Esophagus muscularis mucosa (tissue), 4 donors: ENCODE measurements around the gene TFB1M. TPM values are rescaled to one million over a fixed set of nuclear protein-coding genes. Genes with fewer than 3 reads are reported as not detected.
A peak's percentile ranks its signal among the peaks of the same experiment; 100 is the strongest.

Source experiments
- DNase-seq: peaks from one replicate; pipeline ENCODE4 v3.0.0-alpha.2; 2017; ENCODE audit errors: extremely low spot score
- H3K27ac ChIP-seq, 4 donors: fragments of 200-600 bp; sonication (generic); replicated peaks in 1 of 4; 1 replicate in 3 of 4; 2 replicates in 1 of 4; pipeline ENCODE4 v1.5.1; 2016 to 2019; ENCODE audit warnings: mild to moderate bottlenecking in 1 of 4
- H3K27me3 ChIP-seq, 4 donors: fragments of 200-600 bp; sonication (generic); one replicate each; pipeline versions ENCODE4 v1.5.1 to v1.6.0; 2016 to 2019
- H3K36me3 ChIP-seq, 4 donors: fragments of 200-600 bp; sonication (generic); one replicate each; pipeline ENCODE4 v1.5.1; 2016 to 2019
- H3K4me1 ChIP-seq, 4 donors: fragments of 200-600 bp; sonication (generic); one replicate each; pipeline ENCODE4 v1.5.1; 2016 to 2019
- H3K4me3 ChIP-seq, 4 donors: fragments of 200-600 bp; sonication (generic); 1 replicate in 2 of 4; 2 replicates in 2 of 4; pipeline ENCODE4 v1.5.1; 2016 to 2019; ENCODE audit warnings: mild to moderate bottlenecking in 4 of 4, moderate library complexity in 1 of 4
- H3K9me3 ChIP-seq, 4 donors: fragments of 200-600 bp; sonication (generic); 1 replicate in 3 of 4; 2 replicates in 1 of 4; pipeline ENCODE4 v1.5.1; 2016 to 2019
- EP300 ChIP-seq: sonication (generic); formaldehyde crosslinking; IDR thresholded peaks from one replicate; pipeline ENCODE4 v1.6.1; 2017; ENCODE audit warnings: antibody characterized with exemption
- POLR2A ChIP-seq: fragments of 450-650 bp; IDR thresholded peaks from one replicate; pipeline ENCODE4 v1.6.1; 2017; ENCODE audit warnings: antibody characterized with exemption, moderate library complexity, mild to moderate bottlenecking, low read depth
- POLR2AphosphoS5 ChIP-seq, 2 donors: sonication (generic); formaldehyde crosslinking; IDR thresholded peaks; one replicate each; pipeline ENCODE4 v1.6.1; 2017; ENCODE audit warnings: antibody characterized with exemption in 2 of 2
- WGBS: methylation state at CpG from one replicate; pipeline ENCODE4 v1.1.5; 2018; 5-methylcytosine and 5-hydroxymethylcytosine counted together
- intact Hi-C: fragments of 100-400 bp; cut with DNase I; formaldehyde crosslinking; loops from one replicate; pipeline ENCODE4 v1.15.1; 2023
- total RNA-seq, 4 donors: library from RNA; depleted of rRNA; stranded (reverse); fragments of >200 nt; gene quantifications; one replicate each; pipeline versions ENCODE4 v1.1.0 to v1.2.1, GENCODE V29; 2016
- TF ChIP-seq, protein P1 (sequence below), 3 experiments: fragments of 200-600 bp in 2 of 3; fragments of 450-650 bp in 1 of 3; sonication (generic) in 2 of 3; IDR thresholded peaks; one replicate each; pipeline ENCODE4 v1.5.1; 2017 to 2019; ENCODE audit warnings: antibody characterized with exemption in 3 of 3, mild to moderate bottlenecking in 2 of 3, moderate library complexity in 1 of 3

Gene TFB1M
- total RNA-seq, 4 donors from 2014 or later: 6.5 to 15.4 (median 12.2) TPM

- Histone ChIP-seq H3K36me3 (no peaks in the 10 kb centered on the region), H3K27me3 (no peaks in the 10 kb centered on the region), H3K4me1 (no peaks in the 10 kb centered on the region), H3K9me3 (no peaks in the 10 kb centered on the region), H3K27ac (no peak overlapping the region), H3K4me3 (no peak overlapping the region)
- DNase-seq: no peak
- TF ChIP-seq, protein P1, sequence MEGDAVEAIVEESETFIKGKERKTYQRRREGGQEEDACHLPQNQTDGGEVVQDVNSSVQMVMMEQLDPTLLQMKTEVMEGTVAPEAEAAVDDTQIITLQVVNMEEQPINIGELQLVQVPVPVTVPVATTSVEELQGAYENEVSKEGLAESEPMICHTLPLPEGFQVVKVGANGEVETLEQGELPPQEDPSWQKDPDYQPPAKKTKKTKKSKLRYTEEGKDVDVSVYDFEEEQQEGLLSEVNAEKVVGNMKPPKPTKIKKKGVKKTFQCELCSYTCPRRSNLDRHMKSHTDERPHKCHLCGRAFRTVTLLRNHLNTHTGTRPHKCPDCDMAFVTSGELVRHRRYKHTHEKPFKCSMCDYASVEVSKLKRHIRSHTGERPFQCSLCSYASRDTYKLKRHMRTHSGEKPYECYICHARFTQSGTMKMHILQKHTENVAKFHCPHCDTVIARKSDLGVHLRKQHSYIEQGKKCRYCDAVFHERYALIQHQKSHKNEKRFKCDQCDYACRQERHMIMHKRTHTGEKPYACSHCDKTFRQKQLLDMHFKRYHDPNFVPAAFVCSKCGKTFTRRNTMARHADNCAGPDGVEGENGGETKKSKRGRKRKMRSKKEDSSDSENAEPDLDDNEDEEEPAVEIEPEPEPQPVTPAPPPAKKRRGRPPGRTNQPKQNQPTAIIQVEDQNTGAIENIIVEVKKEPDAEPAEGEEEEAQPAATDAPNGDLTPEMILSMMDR (IDR thresholded peaks at IDR 0.05): no peak
- TF ChIP-seq EP300 (no peak), POLR2AphosphoS5 (IDR thresholded peaks at IDR 0.05) (no peak), POLR2A (no peak)
- intact Hi-C loops: loop anchor here (10.0 kb wide), 1 partner anchor 167 kb away; no protein-coding TSS in a partner anchor
- 95% methylated on average over 6 of the region's 6 CpGs for WGBS
Observed at GRCh38 chr6:155328074-155328538, 13.8 kb upstream of the TFB1M start.

DNA sequence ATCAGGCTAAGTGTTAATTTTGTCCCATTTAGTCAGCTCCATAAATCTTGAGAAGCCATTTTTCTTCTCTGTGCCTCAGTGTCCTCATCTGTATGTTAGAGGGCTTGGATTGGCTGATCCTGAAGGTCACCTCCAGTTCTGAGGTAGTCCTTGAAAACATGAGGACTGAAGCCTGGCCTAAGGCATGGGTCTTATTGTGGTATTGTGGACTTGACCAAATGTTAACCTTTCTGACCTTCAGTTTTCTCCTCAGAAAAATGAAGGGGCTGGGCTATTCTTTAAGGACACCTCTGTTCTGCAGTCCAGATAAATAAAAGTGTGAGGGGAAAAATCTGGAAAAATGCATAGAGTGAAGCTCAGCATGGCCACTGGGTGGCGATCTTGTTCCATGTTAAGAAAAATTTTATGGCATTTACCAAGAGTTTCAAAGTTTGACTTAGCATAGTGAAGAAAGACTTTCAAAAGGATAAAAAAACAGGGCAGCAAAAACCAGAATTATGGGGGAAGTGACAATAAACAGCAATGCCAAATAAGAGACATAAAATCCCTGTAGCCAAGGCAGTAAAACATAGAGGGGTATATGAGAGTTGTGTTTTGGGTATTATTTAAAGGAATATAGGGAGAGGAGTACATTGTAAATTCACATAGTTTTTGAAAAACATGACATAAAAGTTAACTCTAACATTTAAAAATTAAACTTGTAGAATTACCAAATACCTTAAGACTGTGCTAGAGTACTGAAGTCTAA is 13.2 kb upstream of the TFB1M start:
- Histone ChIP-seq H3K4me1 (no peaks in the 10 kb centered on the region), H3K27me3 (no peaks in the 10 kb centered on the region), H3K9me3 (no peaks in the 10 kb centered on the region), H3K27ac (no peak overlapping the region), H3K36me3 (no peaks in the 10 kb centered on the region), H3K4me3 (no peak overlapping the region)
- intact Hi-C loops: loop anchor here (1.0 to 10.0 kb wide), 2 partner anchors 167 to 203 kb away; no protein-coding TSS in a partner anchor
- DNase-seq: no peak
- WGBS: 0% methylated on average over 1 of the region's 1 CpG
- no peak for TF ChIP-seq EP300
- TF ChIP-seq POLR2A: no peak
- TF ChIP-seq, protein P1 (IDR thresholded peaks at IDR 0.05): peak; percentile 82 to 87 (median 87)
- TF ChIP-seq POLR2AphosphoS5 (IDR thresholded peaks at IDR 0.05): no peak

DNA sequence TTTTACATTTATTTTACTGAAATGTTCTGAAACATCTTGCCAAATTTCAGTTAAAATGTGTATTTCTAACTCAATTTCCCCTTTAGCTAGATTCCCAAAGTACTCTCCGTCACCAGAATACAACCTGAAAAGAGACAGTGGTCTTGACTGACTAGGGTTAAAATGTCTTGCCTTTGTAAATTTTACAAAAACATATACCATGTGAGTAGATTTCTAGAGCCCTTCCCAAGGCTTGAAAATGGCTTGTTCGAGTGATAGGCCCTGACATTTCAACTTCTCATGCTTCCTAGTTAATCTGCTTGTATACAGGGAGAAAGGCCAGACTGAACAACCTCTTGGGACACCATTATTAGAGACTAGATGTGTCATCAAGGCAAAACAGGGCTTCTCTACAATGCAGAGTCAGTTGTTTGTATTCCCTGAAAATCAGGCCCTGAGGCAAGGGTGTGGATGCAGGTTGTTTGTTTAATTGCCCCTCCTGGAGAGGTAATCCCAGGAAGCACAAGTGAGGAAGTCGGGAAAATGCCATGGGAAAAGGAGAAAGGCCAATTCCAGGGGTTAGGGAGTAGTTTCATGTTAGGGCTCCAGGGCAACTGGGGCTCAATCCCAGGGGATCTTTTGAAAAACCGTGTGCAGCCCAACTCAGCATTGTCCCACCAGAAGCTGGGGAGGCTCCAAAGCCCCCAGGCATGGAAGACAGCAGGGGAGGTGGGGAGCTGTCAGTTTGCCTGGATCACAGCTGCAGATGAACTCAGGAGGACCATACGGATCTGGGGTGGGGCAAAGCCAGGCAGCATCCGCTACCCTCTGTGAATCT is 11.6 kb upstream of the TFB1M start:
- Histone ChIP-seq H3K27me3 (no peaks in the 10 kb centered on the region), H3K36me3 (no peaks in the 10 kb centered on the region), H3K4me3 (no peak overlapping the region), H3K27ac (no peak overlapping the region), H3K4me1 (no peaks in the 10 kb centered on the region), H3K9me3 (no peaks in the 10 kb centered on the region)
- no peak for DNase-seq
- 78% methylated on average over 6 of the region's 6 CpGs for WGBS
- no peak for TF ChIP-seq EP300
- no peak for TF ChIP-seq POLR2A
- TF ChIP-seq POLR2AphosphoS5 (IDR thresholded peaks at IDR 0.05): no peak
- TF ChIP-seq, protein P1 (IDR thresholded peaks at IDR 0.05): no peak
- intact Hi-C loops: loop anchor here (10.0 kb wide), 1 partner anchor 169 kb away; no protein-coding TSS in a partner anchor

GRCh38 chr6:155324993-155325392 is 10.7 kb upstream of the TFB1M start:
- intact Hi-C loops: loop anchor here (10.0 kb wide), 1 partner anchor 170 kb away; no protein-coding TSS in a partner anchor
- Histone ChIP-seq H3K27ac (no peak overlapping the region), H3K4me3 (no peak overlapping the region), H3K9me3 (no peaks in the 10 kb centered on the region), H3K36me3 (no peaks in the 10 kb centered on the region), H3K4me1 (no peaks in the 10 kb centered on the region), H3K27me3 (no peaks in the 10 kb centered on the region)
- no peak for DNase-seq
- TF ChIP-seq, protein P1 (IDR thresholded peaks at IDR 0.05): no peak
- TF ChIP-seq EP300: no peak
- TF ChIP-seq POLR2AphosphoS5 (IDR thresholded peaks at IDR 0.05): no peak
- TF ChIP-seq POLR2A: no peak
